Measurements from ENCODE around the gene TNNC2.

DNA sequence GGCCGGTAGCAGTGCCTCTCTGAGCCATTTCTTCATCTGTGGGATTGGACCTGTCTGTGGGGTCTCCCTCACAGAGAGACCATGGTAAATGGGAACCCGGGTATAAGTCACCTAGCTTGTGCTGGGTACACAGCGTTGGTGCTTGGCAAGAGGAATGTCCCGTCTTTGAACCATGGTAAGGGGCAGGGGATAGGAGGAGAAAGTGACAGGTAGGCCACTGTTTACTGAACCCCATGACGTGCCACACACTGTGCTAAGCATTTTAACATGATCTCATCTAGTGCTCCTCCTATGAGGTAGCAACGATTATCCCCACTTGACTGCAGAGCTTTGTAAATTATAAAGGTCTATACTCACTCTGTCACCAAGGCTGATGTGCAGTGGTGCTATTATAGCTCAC is 600 bp upstream of the TNNC2 start:
- no peak for TF ChIP-seq GABPA (IDR thresholded peaks at IDR 0.05; ENCODE audit: borderline replicate concordance, insufficient read depth, low read length)
- TF ChIP-seq CHD1 (IDR thresholded peaks at IDR 0.05; ENCODE audit: low read depth, low read length): no peak
- TF ChIP-seq POLR2AphosphoS5 (IDR thresholded peaks at IDR 0.05; ENCODE audit: low read depth, low read length): no peak
- no peak for TF ChIP-seq RNF2 (IDR thresholded peaks at IDR 0.05; ENCODE audit: borderline replicate concordance, low read depth, low read length, missing control alignments, poor library complexity, severe bottlenecking)

Measured in H1 (cell line).